Measurements from ENCODE around the gene NUFIP2.
"Not testable (repeated sequence)": the region's sequence is repeated elsewhere in the genome, so short reads cannot be mapped to it uniquely, and the experiment has no call there.

NUFIP2 gene, protein sequence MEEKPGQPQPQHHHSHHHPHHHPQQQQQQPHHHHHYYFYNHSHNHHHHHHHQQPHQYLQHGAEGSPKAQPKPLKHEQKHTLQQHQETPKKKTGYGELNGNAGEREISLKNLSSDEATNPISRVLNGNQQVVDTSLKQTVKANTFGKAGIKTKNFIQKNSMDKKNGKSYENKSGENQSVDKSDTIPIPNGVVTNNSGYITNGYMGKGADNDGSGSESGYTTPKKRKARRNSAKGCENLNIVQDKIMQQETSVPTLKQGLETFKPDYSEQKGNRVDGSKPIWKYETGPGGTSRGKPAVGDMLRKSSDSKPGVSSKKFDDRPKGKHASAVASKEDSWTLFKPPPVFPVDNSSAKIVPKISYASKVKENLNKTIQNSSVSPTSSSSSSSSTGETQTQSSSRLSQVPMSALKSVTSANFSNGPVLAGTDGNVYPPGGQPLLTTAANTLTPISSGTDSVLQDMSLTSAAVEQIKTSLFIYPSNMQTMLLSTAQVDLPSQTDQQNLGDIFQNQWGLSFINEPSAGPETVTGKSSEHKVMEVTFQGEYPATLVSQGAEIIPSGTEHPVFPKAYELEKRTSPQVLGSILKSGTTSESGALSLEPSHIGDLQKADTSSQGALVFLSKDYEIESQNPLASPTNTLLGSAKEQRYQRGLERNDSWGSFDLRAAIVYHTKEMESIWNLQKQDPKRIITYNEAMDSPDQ

GRCh38 chr17:29293890-29294579 is at the start of gene NUFIP2:
NUFIP2 (minus strand) TSS chr17:29294148; CDS start chr17:29294059, 89 bp downstream.
- FAIRE-seq, result peak; percentile 93

DNA sequence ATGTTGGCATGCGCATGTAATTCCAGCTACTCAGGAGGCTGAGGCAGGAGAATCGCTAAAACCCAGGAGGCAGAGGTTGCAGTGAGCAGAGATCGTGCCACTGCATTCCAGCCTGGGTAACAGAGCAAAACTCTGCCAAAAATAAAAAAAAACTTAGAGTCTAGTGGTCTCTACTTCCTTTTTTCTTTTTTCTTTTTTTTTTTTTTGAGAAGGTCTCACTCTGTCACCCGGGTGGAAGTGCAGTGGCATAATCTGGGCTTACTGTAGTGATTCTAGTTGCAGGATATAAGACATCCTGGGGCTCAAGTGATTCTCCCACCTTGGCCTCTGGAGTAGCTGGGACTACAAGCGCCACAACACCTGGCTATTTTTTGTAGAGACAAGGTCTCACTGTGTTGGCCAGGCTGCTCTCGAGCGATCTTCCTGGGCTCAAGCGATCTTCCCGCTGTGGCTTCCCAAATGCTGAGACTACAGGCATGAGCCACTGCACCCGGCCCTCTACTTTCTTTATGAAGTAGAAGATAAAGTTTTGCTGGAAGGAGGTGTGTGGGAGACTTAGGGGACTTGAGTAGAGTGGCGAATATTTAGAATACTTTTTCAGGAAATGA is 48.3 kb upstream of the NUFIP2 start:
- no peak for FAIRE-seq

GRCh38 chr17:29341726-29342125 is 47.8 kb upstream of the NUFIP2 start:
- no peak for FAIRE-seq

- FAIRE-seq, result not testable (repeated sequence)
Observed at GRCh38 chr17:29339016-29339415, 45.1 kb upstream of the NUFIP2 start.

- FAIRE-seq, result no peak
Observed at GRCh38 chr17:29331708-29332085, 37.7 kb upstream of the NUFIP2 start.

GRCh38 chr17:29331075-29331707 is 37.2 kb upstream of the NUFIP2 start:
- no peak for FAIRE-seq

- FAIRE-seq, result no peak
Observed at GRCh38 chr17:29327412-29327811, 33.5 kb upstream of the NUFIP2 start.

GRCh38 chr17:29326023-29326813 is 32.3 kb upstream of the NUFIP2 start:
- no peak for FAIRE-seq

- no peak for FAIRE-seq
Observed at GRCh38 chr17:29322363-29322762, 28.4 kb upstream of the NUFIP2 start.

DNA sequence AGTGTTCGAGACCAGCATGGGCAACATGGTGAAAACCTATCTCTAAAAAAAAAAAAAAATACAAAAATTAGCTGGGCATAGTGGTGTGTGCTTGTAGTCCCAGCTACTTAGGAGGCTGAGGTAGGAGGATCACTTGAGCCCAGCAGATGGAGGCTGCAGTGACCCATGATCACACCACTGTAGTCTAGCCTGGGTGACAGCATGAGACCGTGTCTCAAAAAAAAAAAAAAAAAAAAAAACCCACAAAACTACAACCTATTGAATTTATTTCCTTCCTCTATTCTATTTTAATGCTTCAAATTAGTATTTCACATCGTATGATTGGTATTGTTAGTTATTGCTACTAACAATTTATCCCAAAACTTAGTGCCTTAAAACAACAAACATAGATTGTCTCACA is 9.4 kb upstream of the NUFIP2 start:
- FAIRE-seq, result no peak

GRCh38 chr17:29299031-29299430 is 5.1 kb upstream of the NUFIP2 start:
- FAIRE-seq, result no peak

- no peak for FAIRE-seq
Observed at GRCh38 chr17:29295420-29295819, 1.5 kb upstream of the NUFIP2 start.

GRCh38 chr17:29294580-29294900 is 592 bp upstream of the NUFIP2 start:
- FAIRE-seq, result no peak

GRCh38 chr17:29292992-29293889 is 707 bp downstream of the NUFIP2 start:
- FAIRE-seq, result no peak

DNA sequence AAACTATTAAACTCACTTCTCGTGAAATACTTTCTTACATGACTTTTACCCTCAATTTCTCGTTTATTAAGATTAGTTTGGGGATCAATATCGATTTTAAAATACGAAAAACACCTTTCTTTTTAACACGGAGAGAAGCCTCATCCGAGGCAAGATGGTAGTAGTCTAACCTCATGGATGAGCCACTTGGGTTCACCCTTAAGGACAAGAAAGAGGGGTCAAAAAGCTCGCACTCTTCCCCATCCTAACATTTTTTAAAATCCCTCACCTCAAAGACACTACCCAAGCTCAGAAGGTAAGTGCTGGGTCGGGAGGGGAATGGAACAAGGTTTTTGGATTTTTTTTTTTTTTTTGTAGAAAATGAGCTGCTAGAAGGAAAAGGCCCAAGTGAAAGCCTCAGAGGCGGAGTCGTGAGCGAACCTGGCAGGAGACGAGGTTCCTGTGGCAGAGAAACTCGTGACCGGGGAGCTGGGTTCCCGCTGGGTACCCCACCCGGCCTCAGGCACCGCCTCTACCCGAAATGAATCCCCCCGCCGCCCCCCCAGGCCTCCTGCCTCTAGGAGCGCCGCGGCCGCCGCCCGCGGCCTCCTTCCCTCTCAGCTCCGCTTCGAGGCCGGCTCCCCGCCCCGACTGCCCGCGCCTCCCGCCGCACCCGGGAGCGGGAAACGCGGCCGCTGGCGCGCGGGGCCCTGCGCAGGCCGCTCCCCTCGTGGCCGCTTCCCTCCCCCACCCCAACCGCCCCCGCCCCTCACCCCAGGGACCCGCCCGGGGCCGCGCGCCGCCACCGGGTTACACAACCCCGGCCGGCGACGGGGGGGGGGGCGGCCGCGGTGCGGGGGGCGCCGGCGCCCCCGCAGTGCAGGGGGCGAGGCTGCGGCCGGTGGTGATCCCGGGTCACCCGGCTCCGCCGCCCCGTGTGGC is 1.6 kb downstream of the NUFIP2 start:
- no peak for FAIRE-seq

GRCh38 chr17:29291163-29291752 is 2.7 kb downstream of the NUFIP2 start:
- FAIRE-seq, result peak; percentile 43

DNA sequence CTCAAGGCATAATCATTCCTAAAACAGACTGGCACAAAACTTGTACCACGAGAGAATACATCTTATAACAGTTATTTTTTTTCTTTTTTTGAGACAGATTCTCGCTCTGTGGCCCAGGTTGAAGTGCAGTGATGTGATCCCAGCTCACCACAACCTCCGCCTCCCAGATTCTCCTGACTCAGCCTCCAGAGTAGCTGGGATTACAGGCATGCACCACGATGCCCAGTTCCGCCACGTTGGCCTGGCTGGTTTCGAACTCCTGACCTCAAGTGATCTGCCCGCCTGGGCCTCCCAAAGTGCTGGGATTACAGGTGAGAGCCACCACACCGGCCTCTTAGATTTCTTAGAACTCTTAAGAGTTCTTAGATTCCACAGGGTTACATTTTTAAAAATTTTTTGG is 4.1 kb downstream of the NUFIP2 start:
- no peak for FAIRE-seq

DNA sequence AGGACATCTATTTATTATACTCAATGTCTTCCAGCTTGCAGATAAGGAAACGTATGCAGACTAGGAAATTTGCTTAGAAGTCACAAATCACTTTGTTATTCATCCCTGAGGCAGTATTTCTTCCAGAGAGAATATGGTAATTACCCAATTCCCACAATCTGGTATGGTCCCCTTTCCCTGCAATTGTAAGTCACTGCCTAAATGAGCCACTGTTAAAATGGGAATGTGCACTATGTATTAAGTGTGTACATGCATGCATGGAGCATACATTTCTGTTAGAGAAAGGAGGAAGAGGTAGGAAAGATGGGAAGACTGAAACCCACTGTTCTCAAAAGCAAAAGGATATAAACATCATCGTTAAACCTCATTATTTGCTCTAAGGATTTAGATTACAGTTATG is 10.0 kb downstream of the NUFIP2 start:
- FAIRE-seq, result no peak

DNA sequence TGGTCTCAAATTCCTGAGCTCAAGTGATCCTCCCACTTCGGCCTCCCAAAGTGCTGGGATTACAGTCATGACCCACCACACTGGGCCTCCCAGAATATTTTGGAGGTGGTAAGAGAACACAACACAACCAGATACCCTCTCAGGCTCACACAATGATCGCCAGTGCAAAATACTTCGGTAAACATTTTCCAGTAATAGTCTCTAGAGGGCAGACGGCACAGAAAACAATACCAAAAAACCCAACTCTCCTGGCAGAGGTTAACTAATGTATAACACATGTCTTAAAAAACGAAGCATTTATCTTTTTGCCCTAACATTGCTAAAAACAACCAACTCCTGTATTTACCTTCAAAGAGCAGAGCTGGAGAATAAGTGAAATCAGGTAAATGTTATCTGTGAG is 10.5 kb downstream of the NUFIP2 start:
- FAIRE-seq, result no peak

Data from islet of Langerhans (tissue), 1 donor.